ENCODE measurements around the gene TSC2. TPM values are rescaled to one million over a fixed set of nuclear protein-coding genes. Genes with fewer than 3 reads are reported as not detected.

Gene TSC2
- total and polyA plus RNA-seq, 9 of the 15 experiments (the other 6 are each of a cell fraction or from before 2014, with no cell fraction given): 1.3 to 68.1 (median 16.6) TPM

GRCh38 chr16:2060346-2060745 lies 12.6 kb downstream of the TSC2 start:
- peaks cover 27% of the 10 kb centered on the region; the same call in 1 of the 3 replicates for H3K36me3 ChIP-seq (ENCODE audit: control insufficient read depth, insufficient read depth, low read length)
- ATAC-seq: no peak
- no peaks in the 10 kb centered on the region for H3K9me3 ChIP-seq (replicated peaks; ENCODE audit: control insufficient read depth, insufficient read depth, low read depth, low read length)
- no peaks in the 10 kb centered on the region for H3K9me1 ChIP-seq (ENCODE audit: control insufficient read depth, insufficient read depth, low read length)
- no peaks in the 10 kb centered on the region for H4K20me1 ChIP-seq (replicated peaks; ENCODE audit: control insufficient read depth, insufficient read depth, low read length)
- no peaks in the 10 kb centered on the region for H3K27me3 ChIP-seq (ENCODE audit: control insufficient read depth in 2 of 2, insufficient read depth in 2 of 2, low read length in 2 of 2)
- intact Hi-C loops (cut with micrococcal nuclease) (no loop called here), in situ Hi-C loops (cut with MboI) (no loop called here)
- H3K9ac ChIP-seq (ENCODE audit: insufficient read depth in 1 of 2, low read depth in 2 of 2, low read length in 2 of 2): peak overlapping the region in 1 of 2 experiments; percentile 28; a peak in 1 of 4 replicates
- no peak overlapping the region for H3K27ac ChIP-seq (ENCODE audit: extremely low read depth, low read depth, low read length)
- 74% methylated on average over 17 of the region's 17 CpGs for WGBS (ENCODE audit: insufficient coverage, low coverage, missing lambda C conversion rate)
- TF ChIP-seq ETS1 (conservative IDR thresholded peaks at IDR 0.05; ENCODE audit: control insufficient read depth, low read depth, low read length) (no peak), POLR2G (IDR thresholded peaks at IDR 0.05; ENCODE audit: low read depth, low read length) (0 out of 2 replicates have a peak, but pooled peaks have one; percentile 3), RBFOX2 (IDR thresholded peaks at IDR 0.05; ENCODE audit: low read depth, low read length) (0 out of 2 replicates have a peak, but pooled peaks have one; percentile 8), PTTG1 (tag; IDR thresholded peaks at IDR 0.05; ENCODE audit: low read depth) (no peak)
- BruUV-seq (replicated peaks): no TSS peak
- DNase-seq (ENCODE audit: extremely low read depth in 1 of 4, low spot score in 3 of 4): no peak
- H3K4me3 ChIP-seq: no peak overlapping the region
- H3K4me2 ChIP-seq (ENCODE audit: insufficient read depth, low read length): no peak overlapping the region
- no peak overlapping the region for H2AFZ ChIP-seq (ENCODE audit: low read depth, low read length)
- POLR2A ChIA-PET: interaction anchor here (1.1 kb wide), 1 partner anchor 10 kb away, joined by 3 read pairs; no protein-coding TSS in a partner anchor
- no peak for FAIRE-seq
- H3K79me2 ChIP-seq (ENCODE audit: control insufficient read depth, insufficient read depth, low read length): no peaks in the 10 kb centered on the region
- H3K4me1 ChIP-seq (replicated peaks in 1 of 2; ENCODE audit: control insufficient read depth in 2 of 2, insufficient read depth in 2 of 2, low read length in 2 of 2): peaks cover 0 to 34% of the 10 kb centered on the region in 2 experiments; a peak in 2 of 5 replicates
- CTCF ChIA-PET (ENCODE audit: low intra/inter-chr PET ratio): no interaction called here

All from K562 (cell line).